HEK293T (cell line): ENCODE data around the gene KRTAP10-11.
"Not testable (repeated sequence)": the region's sequence is repeated elsewhere in the genome, so short reads cannot be mapped to it uniquely, and the experiment has no call there.

Source experiments
- CTCF ChIA-PET: fragments of 350-600 bp; formaldehyde crosslinking; extraction: SDS; loops from one replicate; lab custom pipeline; 2021; ENCODE audit warnings: antibody characterized with exemption, inconsistent platforms; lab: Yijun Ruan, JAX
- POLR2A ChIA-PET: fragments of 350-600 bp; formaldehyde crosslinking; extraction: SDS; loops from one replicate; lab custom pipeline; 2020; ENCODE audit warnings: antibody characterized with exemption, inconsistent platforms; lab: Yijun Ruan, JAX
- DNase-seq: peaks from one replicate; pipeline ENCODE4 v3.0.0; 2012; ENCODE audit warnings: mixed read lengths; ENCODE audit errors: extremely low spot score
- ARNT ChIP-seq: fragments of 450-650 bp; IDR thresholded peaks from 2 replicates; pipeline ENCODE4 v1.6.1; 2017; ENCODE audit warnings: mild to moderate bottlenecking
- BHLHE40 ChIP-seq: fragments of 450-650 bp; IDR thresholded peaks from 2 replicates; pipeline ENCODE4 v1.6.1; 2016; ENCODE audit warnings: mild to moderate bottlenecking, moderate library complexity, borderline replicate concordance
- CTBP1 ChIP-seq: fragments of 450-650 bp; IDR thresholded peaks from 2 replicates; pipeline ENCODE4 v1.6.1; 2016; ENCODE audit warnings: borderline replicate concordance
- ELF4 ChIP-seq: fragments of 450-650 bp; IDR thresholded peaks from 2 replicates; pipeline ENCODE4 v1.6.1; 2017; ENCODE audit warnings: antibody characterized with exemption
- FOXA1 ChIP-seq: fragments of 450-650 bp; IDR thresholded peaks from 2 replicates; pipeline ENCODE4 v1.6.1; 2016; ENCODE audit warnings: mild to moderate bottlenecking
- FOXK2 ChIP-seq: fragments of 450-650 bp; IDR thresholded peaks from 2 replicates; pipeline ENCODE4 v1.6.1; 2016; ENCODE audit warnings: mild to moderate bottlenecking
- FOXM1 ChIP-seq: fragments of 450-650 bp; IDR thresholded peaks from 2 replicates; pipeline ENCODE4 v1.6.1; 2017; ENCODE audit warnings: mild to moderate bottlenecking, borderline replicate concordance
- HDGF ChIP-seq: fragments of 450-650 bp; IDR thresholded peaks from 2 replicates; pipeline ENCODE4 v1.6.1; 2017; ENCODE audit warnings: antibody characterized with exemption, borderline replicate concordance
- L3MBTL2 ChIP-seq: fragments of 450-650 bp; conservative IDR thresholded peaks from 2 replicates; pipeline ENCODE4 v1.6.1; 2016; ENCODE audit warnings: mild to moderate bottlenecking
- LEF1 ChIP-seq: fragments of 450-650 bp; IDR thresholded peaks from 2 replicates; pipeline ENCODE4 v1.6.1; 2017; ENCODE audit warnings: mild to moderate bottlenecking, borderline replicate concordance
- NFRKB ChIP-seq: fragments of 450-650 bp; IDR thresholded peaks from 2 replicates; pipeline ENCODE4 v1.6.1; 2016; ENCODE audit warnings: mild to moderate bottlenecking, moderate library complexity
- PKNOX1 ChIP-seq: fragments of 450-650 bp; IDR thresholded peaks from 2 replicates; pipeline ENCODE4 v1.6.1; 2016
- SP1 ChIP-seq: fragments of 450-650 bp; IDR thresholded peaks from 2 replicates; pipeline ENCODE4 v1.6.1; 2017
- SUZ12 ChIP-seq: fragments of 450-650 bp; IDR thresholded peaks from 2 replicates; pipeline ENCODE4 v1.6.1; 2016; ENCODE audit warnings: mild to moderate bottlenecking
- TARDBP ChIP-seq: fragments of 450-650 bp; IDR thresholded peaks from 2 replicates; pipeline ENCODE4 v1.6.1; 2016
- ZNF384 ChIP-seq: fragments of 450-650 bp; IDR thresholded peaks from 2 replicates; pipeline ENCODE4 v1.6.1; 2016

Gene KRTAP10-11

GRCh38 chr21:44681152-44681551, 34.9 kb downstream of the KRTAP10-11 start:
- no peak for DNase-seq
- ChIA-PET POLR2A (no interaction called here), CTCF (no interaction called here)
- TF ChIP-seq FOXM1 (no peak), PKNOX1 (no peak), SP1 (no peak), ELF4 (no peak)

- ChIA-PET CTCF (no interaction called here), POLR2A (no interaction called here)
- DNase-seq, result no peak
- TF ChIP-seq NFRKB (no peak), SP1 (no peak), FOXA1 (no peak), SUZ12 (no peak), CTBP1 (no peak), ZNF384 (no peak), L3MBTL2 (no peak), FOXM1 (no peak), LEF1 (no peak), BHLHE40 (no peak), ARNT (no peak), TARDBP (no peak), PKNOX1 (no peak), HDGF (no peak), ELF4 (no peak), FOXK2 (no peak)
Observed at GRCh38 chr21:44681861-44682579, 35.8 kb downstream of the KRTAP10-11 start, which contains the start of gene KRTAP12-1. KRTAP12-1 (minus strand) TSS chr21:44682163; CDS start chr21:44682123, 40 bp downstream.

- DNase-seq, result no peak
- ChIA-PET CTCF (no interaction called here), POLR2A (no interaction called here)
- TF ChIP-seq PKNOX1, result no peak
- TF ChIP-seq L3MBTL2, result no peak
- no peak for TF ChIP-seq HDGF
- no peak for TF ChIP-seq FOXA1
- no peak for TF ChIP-seq SP1
- TF ChIP-seq LEF1, result no peak
- no peak for TF ChIP-seq ARNT
- no peak for TF ChIP-seq BHLHE40
- TF ChIP-seq ELF4, result no peak
- no peak for TF ChIP-seq TARDBP
- no peak for TF ChIP-seq CTBP1
- no peak for TF ChIP-seq FOXK2
- no peak for TF ChIP-seq FOXM1
- TF ChIP-seq SUZ12, result no peak
Observed at GRCh38 chr21:44682580-44683151, 36.5 kb downstream of the KRTAP10-11 start.

GRCh38 chr21:44684077-44684476, 37.9 kb downstream of the KRTAP10-11 start:
- ChIA-PET POLR2A (no interaction called here), CTCF (interaction anchor here (0.6 to 1.1 kb wide), 2 partner anchors 52 to 58 kb away, joined by 3 to 4 read pairs; no protein-coding TSS in a partner anchor)
- TF ChIP-seq ZNF384 (no peak), PKNOX1 (no peak), FOXA1 (no peak), BHLHE40 (no peak), L3MBTL2 (no peak), CTBP1 (no peak), NFRKB (no peak), FOXK2 (no peak)
- no peak for DNase-seq

GRCh38 chr21:44684483-44684882, 38.3 kb downstream of the KRTAP10-11 start:
- CTCF ChIA-PET, result interaction anchor here (1.1 kb wide), 1 partner anchor 58 kb away, joined by 4 read pairs; no protein-coding TSS in a partner anchor
- TF ChIP-seq TARDBP (no peak), ZNF384 (no peak), BHLHE40 (no peak), HDGF (no peak), ARNT (no peak), FOXK2 (no peak), SUZ12 (no peak), NFRKB (no peak), ELF4 (no peak), L3MBTL2 (no peak), SP1 (no peak), PKNOX1 (no peak), FOXA1 (no peak), CTBP1 (no peak), LEF1 (no peak), FOXM1 (no peak)
- no peak for DNase-seq
- POLR2A ChIA-PET, result no interaction called here

- CTCF ChIA-PET, result interaction anchor here (1.1 kb wide), 1 partner anchor 57 kb away, joined by 4 read pairs; no protein-coding TSS in a partner anchor
- POLR2A ChIA-PET, DNase-seq: not testable (repeated sequence)
Observed at GRCh38 chr21:44685050-44685449, 38.8 kb downstream of the KRTAP10-11 start.
